Esophagus (tissue), 2 donors: ENCODE measurements around the gene LYPD4. TPM values are rescaled to one million over a fixed set of nuclear protein-coding genes. Genes with fewer than 3 reads are reported as not detected.
A peak's percentile ranks its signal among the peaks of the same experiment; 100 is the strongest.
"Not testable (repeated sequence)": the region's sequence is repeated elsewhere in the genome, so short reads cannot be mapped to it uniquely, and the experiment has no call there.

Experiments
- H3K27ac ChIP-seq, 2 donors: one replicate each; pipeline ENCODE4 v1.5.1; 2013; ENCODE audit warnings: low read depth in 2 of 2, mild to moderate bottlenecking in 2 of 2, inconsistent platforms in 1 of 2, low read length in 1 of 2, moderate library complexity in 1 of 2
- H3K27me3 ChIP-seq, 2 donors: one replicate each; pipeline ENCODE4 v1.6.1; 2013; ENCODE audit warnings: low read length in 2 of 2, control low read depth in 1 of 2, mild to moderate bottlenecking in 1 of 2; ENCODE audit not compliant: insufficient read depth in 2 of 2, control insufficient read depth in 1 of 2
- H3K36me3 ChIP-seq, 2 donors: one replicate each; pipeline ENCODE4 v1.6.1; 2013; ENCODE audit warnings: low read length in 1 of 2; ENCODE audit not compliant: control insufficient read depth in 2 of 2, insufficient read depth in 2 of 2
- H3K4me1 ChIP-seq, 2 donors: one replicate each; pipeline ENCODE4 v1.6.1; 2013; ENCODE audit warnings: low read length in 1 of 2; ENCODE audit not compliant: control insufficient read depth in 2 of 2, insufficient read depth in 2 of 2
- H3K4me3 ChIP-seq, 2 donors: one replicate each; pipeline ENCODE4 v1.5.1; 2013; ENCODE audit warnings: low read length in 2 of 2, mild to moderate bottlenecking in 2 of 2, low read depth in 1 of 2, moderate library complexity in 1 of 2
- H3K9me3 ChIP-seq, 2 donors: one replicate each; pipeline ENCODE4 v1.6.1; 2013; ENCODE audit warnings: mild to moderate bottlenecking in 2 of 2, low read depth in 1 of 2, low read length in 1 of 2, moderate library complexity in 1 of 2; ENCODE audit not compliant: control insufficient read depth in 2 of 2, insufficient read depth in 1 of 2
- WGBS, 2 donors: extraction: QIAGEN DNeasy Blood & Tissue Kit; methylation state at CpG; one replicate each; pipeline ENCODE4 v1.1.7; 2013; 5-methylcytosine and 5-hydroxymethylcytosine counted together
- polyA plus RNA-seq, 2 donors: library from polyadenylated mRNA; stranded (reverse); fragments of 200-250 nt; gene quantifications; one replicate each; pipeline ENCODE4 v1.2.3, GENCODE V29; 2013
- donor health status: healthy with polysubstance abuse.
- donor health status: Bipolar disorder and iron deficiency.

Gene LYPD4
- polyA plus RNA-seq, 2 donors, result not detected

GRCh38 chr19:41876847-41877832 is 32.7 kb upstream of the LYPD4 start, which contains the start of gene CD79A:
Gene CD79A, plus strand, starts transcription at chr19:41877279. Its CDS starts 26 bp downstream, at chr19:41877305.
- no peaks in the 10 kb centered on the region for H3K9me3 ChIP-seq
- H3K27me3 ChIP-seq, result no peaks in the 10 kb centered on the region
- H3K27ac ChIP-seq, result peak within 1 kb of the TSS in 1 of 2 donors; percentile 24
- 64 to 66% methylated on average over 9 of the region's 9 CpGs for WGBS, 2 donors
- H3K4me1 ChIP-seq, result peaks cover 0 to 2% of the 10 kb centered on the region in 2 donors
- no peaks in the 10 kb centered on the region for H3K36me3 ChIP-seq
- H3K4me3 ChIP-seq, result no peak within 1 kb of the TSS

- H3K4me3 ChIP-seq, H3K27me3 ChIP-seq, H3K9me3 ChIP-seq, H3K4me1 ChIP-seq: not testable (repeated sequence)
- Histone ChIP-seq H3K27ac (peak overlapping the region in 1 of 2 donors; percentile 10), H3K36me3 (peaks cover 6 to 10% of the 10 kb centered on the region in 2 donors)
- 70 to 81% methylated on average over 3 of the region's 3 CpGs for WGBS, 2 donors
Measured at GRCh38 chr19:41875973-41876372, 31.5 kb upstream of the LYPD4 start.

GRCh38 chr19:41872775-41873647 is 28.5 kb upstream of the LYPD4 start:
- Histone ChIP-seq H3K36me3 (peaks cover 6 to 30% of the 10 kb centered on the region in 2 donors), H3K27ac (peak overlapping the region in 1 of 2 donors; percentile 34), H3K4me1 (peaks cover 0 to under 1% of the 10 kb centered on the region in 2 donors), H3K4me3 (no peak overlapping the region), H3K9me3 (no peaks in the 10 kb centered on the region), H3K27me3 (no peaks in the 10 kb centered on the region)
- WGBS, 2 donors, result 42 to 49% methylated on average over 18 of the region's 18 CpGs

- no peak overlapping the region for H3K4me3 ChIP-seq
- no peaks in the 10 kb centered on the region for H3K4me1 ChIP-seq
- no peaks in the 10 kb centered on the region for H3K27me3 ChIP-seq
- 86 to 89% methylated on average over 12 of the region's 12 CpGs for WGBS, 2 donors
- H3K36me3 ChIP-seq, result peaks cover 6 to 31% of the 10 kb centered on the region in 2 donors
- no peak overlapping the region for H3K27ac ChIP-seq
- H3K9me3 ChIP-seq, result no peaks in the 10 kb centered on the region
Measured at GRCh38 chr19:41872384-41872774, 27.9 kb upstream of the LYPD4 start.

- Histone ChIP-seq H3K9me3 (no peaks in the 10 kb centered on the region), H3K27ac (peak overlapping the region in 1 of 2 donors; percentile 1), H3K27me3 (no peaks in the 10 kb centered on the region), H3K36me3 (peaks cover 6 to 31% of the 10 kb centered on the region in 2 donors), H3K4me3 (no peak overlapping the region), H3K4me1 (no peaks in the 10 kb centered on the region)
- WGBS, 2 donors, result 62 to 65% methylated on average over 16 of the region's 16 CpGs
Measured at GRCh38 chr19:41871573-41872383, 27.3 kb upstream of the LYPD4 start.

- H3K36me3 ChIP-seq, result peaks cover 7 to 35% of the 10 kb centered on the region in 2 donors
- peak overlapping the region in 1 of 2 donors; percentile 27 for H3K27ac ChIP-seq
Measured at GRCh38 chr19:41870401-41870873, 26.0 kb upstream of the LYPD4 start.

GRCh38 chr19:41869374-41869955 is 25.0 kb upstream of the LYPD4 start:
- H3K9me3 ChIP-seq, result no peaks in the 10 kb centered on the region
- peaks cover 9 to 40% of the 10 kb centered on the region in 2 donors for H3K36me3 ChIP-seq
- H3K4me1 ChIP-seq, result peaks cover 0 to 3% of the 10 kb centered on the region in 2 donors
- no peaks in the 10 kb centered on the region for H3K27me3 ChIP-seq
- H3K4me3 ChIP-seq, result no peak overlapping the region
- H3K27ac ChIP-seq, result no peak overlapping the region
- 76 to 80% methylated on average over 13 of the region's 13 CpGs for WGBS, 2 donors

More at GRCh38 chr19:41870401-41870873, 26.0 kb upstream of the LYPD4 start:
- Histone ChIP-seq H3K27me3 (no peaks in the 10 kb centered on the region), H3K4me3 (no peak overlapping the region), H3K4me1 (peaks cover 0 to 3% of the 10 kb centered on the region in 2 donors), H3K9me3 (no peaks in the 10 kb centered on the region)
- 39 to 61% methylated on average over 3 of the region's 3 CpGs for WGBS, 2 donors

- no peak overlapping the region for H3K4me3 ChIP-seq
- H3K4me1 ChIP-seq, result peaks cover 0 to 3% of the 10 kb centered on the region in 2 donors
- H3K9me3 ChIP-seq, result no peaks in the 10 kb centered on the region
- H3K27ac ChIP-seq, result no peak overlapping the region
- no peaks in the 10 kb centered on the region for H3K27me3 ChIP-seq
- 84 to 86% methylated on average over 12 of the region's 12 CpGs for WGBS, 2 donors
- H3K36me3 ChIP-seq, result peaks cover 9 to 45% of the 10 kb centered on the region in 2 donors
Measured at GRCh38 chr19:41868989-41869300, 24.5 kb upstream of the LYPD4 start.
